Osteocyte (in vitro differentiated cells): ENCODE results near the gene FAM221B. TPM values are rescaled to one million over a fixed set of nuclear protein-coding genes. Genes with fewer than 3 reads are reported as not detected.

Experiments
- DNase-seq: peaks from one replicate; pipeline ENCODE4 v3.0.0; 2021; ENCODE audit warnings: mixed read lengths; ENCODE audit not compliant: unreplicated experiment; ENCODE audit errors: extremely low spot score
- H3K27ac Mint-ChIP-seq: one replicate; pipeline ENCODE4 v1.8.0; 2021; ENCODE audit warnings: mild to moderate bottlenecking, mixed read lengths; ENCODE audit not compliant: unreplicated experiment
- H3K27me3 Mint-ChIP-seq: one replicate; pipeline ENCODE4 v1.8.0; 2021; ENCODE audit warnings: mixed read lengths; ENCODE audit not compliant: unreplicated experiment
- H3K36me3 Mint-ChIP-seq: one replicate; pipeline ENCODE4 v1.8.0; 2021; ENCODE audit warnings: mixed read lengths; ENCODE audit not compliant: unreplicated experiment
- H3K4me1 Mint-ChIP-seq: one replicate; pipeline ENCODE4 v1.8.0; 2021; ENCODE audit warnings: mixed read lengths; ENCODE audit not compliant: unreplicated experiment
- H3K4me3 Mint-ChIP-seq: one replicate; pipeline ENCODE4 v1.8.0; 2021; ENCODE audit warnings: mild to moderate bottlenecking, moderate library complexity, mixed read lengths; ENCODE audit not compliant: unreplicated experiment
- H3K9me3 Mint-ChIP-seq: one replicate; pipeline ENCODE4 v1.8.0; 2021; ENCODE audit warnings: mixed read lengths; ENCODE audit not compliant: unreplicated experiment
- CTCF ChIP-seq: fragments of 200-600 bp; sonication (generic); IDR thresholded peaks from 2 replicates; pipeline ENCODE4 v1.5.0; 2021; ENCODE audit warnings: antibody characterized with exemption, mild to moderate bottlenecking, moderate library complexity
- total RNA-seq: library from RNA; stranded (reverse); gene quantifications from 2 replicates; pipeline ENCODE4 v1.2.1, GENCODE V29; 2021

Gene FAM221B
- total RNA-seq, 1 donor from 2014 or later: not detected

GRCh38 chr9:35806101-35806500 is 22.4 kb downstream of the FAM221B start:
- TF ChIP-seq CTCF: no peak
- H3K27me3 Mint-ChIP-seq: no peaks in the 10 kb centered on the region
- H3K36me3 Mint-ChIP-seq: peaks cover 26% of the 10 kb centered on the region
- peaks cover under 1% of the 10 kb centered on the region for H3K4me1 Mint-ChIP-seq
- H3K4me3 Mint-ChIP-seq: no peak overlapping the region
- no peak for DNase-seq
- no peaks in the 10 kb centered on the region for H3K9me3 Mint-ChIP-seq
- H3K27ac Mint-ChIP-seq: no peak overlapping the region

GRCh38 chr9:35801328-35802128 is 27.0 kb downstream of the FAM221B start:
- H3K27me3 Mint-ChIP-seq: no peaks in the 10 kb centered on the region
- DNase-seq: no peak
- peaks cover 21% of the 10 kb centered on the region for H3K36me3 Mint-ChIP-seq

GRCh38 chr9:35800530-35800929 is 28.0 kb downstream of the FAM221B start:
- no peak overlapping the region for H3K4me3 Mint-ChIP-seq
- no peak for TF ChIP-seq CTCF

More at GRCh38 chr9:35801328-35802128, 27.0 kb downstream of the FAM221B start:
- H3K4me1 Mint-ChIP-seq: peaks cover 6% of the 10 kb centered on the region
- H3K4me3 Mint-ChIP-seq: no peak overlapping the region
- H3K9me3 Mint-ChIP-seq: no peaks in the 10 kb centered on the region
- no peak overlapping the region for H3K27ac Mint-ChIP-seq
- TF ChIP-seq CTCF: no peak

GRCh38 chr9:35798658-35799374 is 29.7 kb downstream of the FAM221B start:
- Mint-ChIP-seq H3K27ac (peak overlapping the region; percentile 23), H3K9me3 (no peaks in the 10 kb centered on the region), H3K4me1 (peaks cover 21% of the 10 kb centered on the region), H3K36me3 (peaks cover 17% of the 10 kb centered on the region), H3K4me3 (no peak overlapping the region), H3K27me3 (no peaks in the 10 kb centered on the region)
- DNase-seq: no peak
- no peak for TF ChIP-seq CTCF

More at GRCh38 chr9:35800530-35800929, 28.0 kb downstream of the FAM221B start:
- Mint-ChIP-seq H3K27me3 (no peaks in the 10 kb centered on the region), H3K27ac (no peak overlapping the region), H3K4me1 (peaks cover 6% of the 10 kb centered on the region), H3K36me3 (peaks cover 20% of the 10 kb centered on the region), H3K9me3 (no peaks in the 10 kb centered on the region)
- no peak for DNase-seq
